Testis (tissue), 2 donors: Measurements from ENCODE around the gene CAMTA1.

Experiments used
- CTCF ChIP-seq, 3 experiments: fragments of 450-650 bp in 2 of 3; fragments of 200-600 bp in 1 of 3; sonication (generic) in 1 of 3; IDR thresholded peaks; one replicate each; pipeline ENCODE4 v1.5.1; 2016 to 2019; ENCODE audit warnings: antibody characterized with exemption in 3 of 3, mild to moderate bottlenecking in 2 of 3, moderate library complexity in 1 of 3
- POLR2A ChIP-seq: fragments of 450-650 bp; IDR thresholded peaks from one replicate; pipeline ENCODE4 v1.6.1; 2017; ENCODE audit warnings: antibody characterized with exemption, mild to moderate bottlenecking, moderate library complexity

- TF ChIP-seq CTCF (IDR thresholded peaks at IDR 0.05) (no peak), POLR2A (no peak)
Measured at GRCh38 chr1:7442036-7442435, 656.8 kb downstream of the CAMTA1 start.
